ENCODE data around the gene LRRC55. TPM values are rescaled to one million over a fixed set of nuclear protein-coding genes. Genes with fewer than 3 reads are reported as not detected.

The LRRC55 gene
- total and polyA plus RNA-seq, 2 experiments from 2014 or later = 0.15 to 1.5 TPM

GRCh38 chr11:57202281-57202680 lies 20.5 kb downstream of the LRRC55 start:
- DNase-seq (ENCODE audit: low spot score) = no peak
- peaks cover 6% of the 10 kb centered on the region for H3K27me3 Mint-ChIP-seq (ENCODE audit: insufficient read depth, low read depth, poor library complexity)
- H2AFZ ChIP-seq = peak overlapping the region; percentile 59; the same call in 1 of the 2 replicates
- H3K27ac ChIP-seq (ENCODE audit: low read depth) = no peak overlapping the region
- no peak overlapping the region for H3K27ac Mint-ChIP-seq
- H3K79me2 ChIP-seq (replicated peaks; ENCODE audit: insufficient read depth) = no peaks in the 10 kb centered on the region
- no peaks in the 10 kb centered on the region; the same call in 1 of the 2 replicates for H3K36me3 ChIP-seq (ENCODE audit: insufficient read depth)
- H3K4me3 ChIP-seq = no peak overlapping the region
- H3K36me3 Mint-ChIP-seq (ENCODE audit: low read depth) = no peaks in the 10 kb centered on the region
- H3K9me3 Mint-ChIP-seq = peaks cover 3% of the 10 kb centered on the region; the same call in 2 of the 3 replicates
- no peak overlapping the region for H3K4me3 Mint-ChIP-seq
- H3F3A ChIP-seq (replicated peaks; ENCODE audit: low read depth) = 0 out of 2 replicates have a peak, but pooled peaks cover 4% of the 10 kb centered on the region
- no peaks in the 10 kb centered on the region for H4K20me1 ChIP-seq (replicated peaks; ENCODE audit: insufficient read depth)
- peaks cover 31% of the 10 kb centered on the region for H3K4me1 Mint-ChIP-seq
- no peak for ATAC-seq
- H3K4me1 ChIP-seq (ENCODE audit: insufficient read depth) = peaks cover 15% of the 10 kb centered on the region
- no peaks in the 10 kb centered on the region for H3K27me3 ChIP-seq (ENCODE audit: insufficient read depth)
- H3K4me2 ChIP-seq = no peak overlapping the region
- no peak for TF ChIP-seq EZH2 (IDR thresholded peaks at IDR 0.05; ENCODE audit: low read depth, unreplicated experiment)
- H3K9me2 ChIP-seq (ENCODE audit: insufficient read depth) = peaks cover 20% of the 10 kb centered on the region

- ATAC-seq (no peak), DNase-seq (ENCODE audit: low spot score) (peak; percentile 23)
- Histone ChIP-seq H3K27ac (ENCODE audit: low read depth) (no peak overlapping the region), H3K36me3 (ENCODE audit: insufficient read depth) (no peaks in the 10 kb centered on the region; the same call in 1 of the 2 replicates), H3F3A (replicated peaks; ENCODE audit: low read depth) (0 out of 2 replicates have a peak, but pooled peaks cover 4% of the 10 kb centered on the region), H3K4me2 (no peak overlapping the region), H4K20me1 (replicated peaks; ENCODE audit: insufficient read depth) (no peaks in the 10 kb centered on the region), H2AFZ (peak overlapping the region; percentile 28; the same call in 1 of the 2 replicates), H3K4me3 (no peak overlapping the region), H3K9me2 (ENCODE audit: insufficient read depth) (peaks cover 20% of the 10 kb centered on the region), H3K4me1 (ENCODE audit: insufficient read depth) (peaks cover 15% of the 10 kb centered on the region), H3K79me2 (replicated peaks; ENCODE audit: insufficient read depth) (no peaks in the 10 kb centered on the region), H3K27me3 (ENCODE audit: insufficient read depth) (no peaks in the 10 kb centered on the region)
- Mint-ChIP-seq H3K27me3 (ENCODE audit: insufficient read depth, low read depth, poor library complexity) (peaks cover 6% of the 10 kb centered on the region), H3K4me1 (peaks cover 33% of the 10 kb centered on the region), H3K36me3 (ENCODE audit: low read depth) (no peaks in the 10 kb centered on the region), H3K9me3 (peaks cover 3% of the 10 kb centered on the region; the same call in 2 of the 3 replicates), H3K27ac (no peak overlapping the region), H3K4me3 (no peak overlapping the region)
- TF ChIP-seq EZH2 (IDR thresholded peaks at IDR 0.05; ENCODE audit: low read depth, unreplicated experiment) (no peak), EZH2phosphoT487 (IDR thresholded peaks at IDR 0.05; ENCODE audit: unreplicated experiment) (no peak), CTCF (conservative IDR thresholded peaks at IDR 0.05; ENCODE audit: low read depth in 2 of 2) (no peak), ZNF114 (CRISPR knock-in tag; IDR thresholded peaks at IDR 0.05) (no peak), ETS1 (IDR thresholded peaks at IDR 0.05) (no peak)
Observed at GRCh38 chr11:57203359-57203758, 21.6 kb downstream of the LRRC55 start.

- Histone ChIP-seq H3K27ac (ENCODE audit: low read depth) (no peak overlapping the region), H3K4me2 (no peak overlapping the region), H3K27me3 (ENCODE audit: insufficient read depth) (no peaks in the 10 kb centered on the region), H2AFZ (no peak overlapping the region), H3K4me1 (ENCODE audit: insufficient read depth) (peaks cover 15% of the 10 kb centered on the region), H3K9me2 (ENCODE audit: insufficient read depth) (peaks cover 20% of the 10 kb centered on the region), H3K79me2 (replicated peaks; ENCODE audit: insufficient read depth) (no peaks in the 10 kb centered on the region), H3K36me3 (ENCODE audit: insufficient read depth) (no peaks in the 10 kb centered on the region; the same call in 1 of the 2 replicates), H3K4me3 (no peak overlapping the region), H3F3A (replicated peaks; ENCODE audit: low read depth) (0 out of 2 replicates have a peak, but pooled peaks cover 4% of the 10 kb centered on the region), H4K20me1 (replicated peaks; ENCODE audit: insufficient read depth) (no peaks in the 10 kb centered on the region)
- peaks cover 3% of the 10 kb centered on the region; the same call in 2 of the 3 replicates for H3K9me3 Mint-ChIP-seq
- ATAC-seq (no peak), DNase-seq (ENCODE audit: low spot score) (no peak)
- peaks cover 33% of the 10 kb centered on the region for H3K4me1 Mint-ChIP-seq
- H3K4me3 Mint-ChIP-seq = no peak overlapping the region
- H3K27ac Mint-ChIP-seq = no peak overlapping the region
- H3K27me3 Mint-ChIP-seq (ENCODE audit: insufficient read depth, low read depth, poor library complexity) = peaks cover 7% of the 10 kb centered on the region
- no peaks in the 10 kb centered on the region for H3K36me3 Mint-ChIP-seq (ENCODE audit: low read depth)
- no peak for TF ChIP-seq STAT1 (IDR thresholded peaks at IDR 0.05; ENCODE audit: unreplicated experiment)
- no peak for TF ChIP-seq ZNF114 (CRISPR knock-in tag; IDR thresholded peaks at IDR 0.05)
- TF ChIP-seq POLR2AphosphoS5 (IDR thresholded peaks at IDR 0.05; ENCODE audit: low read depth) = no peak
- TF ChIP-seq EZH2 (IDR thresholded peaks at IDR 0.05; ENCODE audit: low read depth, unreplicated experiment) = no peak
Observed at GRCh38 chr11:57203882-57204480, 22.2 kb downstream of the LRRC55 start.
